C4-2B (cell line): ENCODE results near the gene PEX14.

Source experiments
- H3K27ac ChIP-seq: fragments of 450-650 bp; 2 replicates; pipeline ENCODE4 v1.5.1; 2017
- ZFX ChIP-seq: fragments of 450-650 bp; IDR thresholded peaks from 2 replicates; pipeline ENCODE4 v1.6.1; 2017
- TF ChIP-seq, protein P1 (sequence below): fragments of 450-650 bp; conservative IDR thresholded peaks from 2 replicates; pipeline ENCODE4 v1.5.1; 2017; ENCODE audit warnings: mild to moderate bottlenecking

The PEX14 gene

GRCh38 chr1:10601342-10602070, 126.8 kb downstream of the PEX14 start:
- no peak overlapping the region for H3K27ac ChIP-seq
- TF ChIP-seq, protein P1, sequence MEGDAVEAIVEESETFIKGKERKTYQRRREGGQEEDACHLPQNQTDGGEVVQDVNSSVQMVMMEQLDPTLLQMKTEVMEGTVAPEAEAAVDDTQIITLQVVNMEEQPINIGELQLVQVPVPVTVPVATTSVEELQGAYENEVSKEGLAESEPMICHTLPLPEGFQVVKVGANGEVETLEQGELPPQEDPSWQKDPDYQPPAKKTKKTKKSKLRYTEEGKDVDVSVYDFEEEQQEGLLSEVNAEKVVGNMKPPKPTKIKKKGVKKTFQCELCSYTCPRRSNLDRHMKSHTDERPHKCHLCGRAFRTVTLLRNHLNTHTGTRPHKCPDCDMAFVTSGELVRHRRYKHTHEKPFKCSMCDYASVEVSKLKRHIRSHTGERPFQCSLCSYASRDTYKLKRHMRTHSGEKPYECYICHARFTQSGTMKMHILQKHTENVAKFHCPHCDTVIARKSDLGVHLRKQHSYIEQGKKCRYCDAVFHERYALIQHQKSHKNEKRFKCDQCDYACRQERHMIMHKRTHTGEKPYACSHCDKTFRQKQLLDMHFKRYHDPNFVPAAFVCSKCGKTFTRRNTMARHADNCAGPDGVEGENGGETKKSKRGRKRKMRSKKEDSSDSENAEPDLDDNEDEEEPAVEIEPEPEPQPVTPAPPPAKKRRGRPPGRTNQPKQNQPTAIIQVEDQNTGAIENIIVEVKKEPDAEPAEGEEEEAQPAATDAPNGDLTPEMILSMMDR: no peak
- TF ChIP-seq ZFX: no peak

DNA sequence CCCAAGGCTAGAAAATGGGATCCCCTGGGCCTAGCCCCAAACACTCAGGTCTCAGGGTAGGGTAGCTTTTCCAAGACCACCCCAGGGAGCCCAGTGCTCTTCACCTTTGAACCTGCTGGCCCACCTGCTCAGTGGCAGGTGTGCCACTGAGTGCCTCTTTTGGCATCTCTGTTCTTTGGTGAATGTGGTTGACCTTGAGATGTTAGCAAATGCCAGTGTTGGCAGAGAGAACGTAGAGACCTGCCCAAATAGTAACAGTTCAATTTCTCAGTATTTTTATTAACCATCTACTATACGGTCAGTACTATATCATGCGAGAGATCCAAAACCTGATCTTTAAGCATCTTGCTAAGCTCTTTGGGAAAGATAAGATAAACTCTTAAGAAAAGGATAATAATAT, 128.2 kb downstream of the PEX14 start:
- H3K27ac ChIP-seq: no peak overlapping the region
- no peak for TF ChIP-seq ZFX
- TF ChIP-seq, protein P1: no peak

- no peak overlapping the region for H3K27ac ChIP-seq
- TF ChIP-seq ZFX: no peak
- TF ChIP-seq, protein P1: no peak
Measured at GRCh38 chr1:10604966-10605365, 130.2 kb downstream of the PEX14 start.

GRCh38 chr1:10606064-10606463, 131.3 kb downstream of the PEX14 start:
- no peak overlapping the region for H3K27ac ChIP-seq
- no peak for TF ChIP-seq ZFX
- TF ChIP-seq, protein P1: no peak

GRCh38 chr1:10607228-10607627, 132.5 kb downstream of the PEX14 start:
- no peak overlapping the region for H3K27ac ChIP-seq
- TF ChIP-seq, protein P1: no peak
- no peak for TF ChIP-seq ZFX

- TF ChIP-seq, protein P1: no peak
- no peak for TF ChIP-seq ZFX
- H3K27ac ChIP-seq: no peak overlapping the region
Measured at GRCh38 chr1:10608690-10609089, 133.9 kb downstream of the PEX14 start.

DNA sequence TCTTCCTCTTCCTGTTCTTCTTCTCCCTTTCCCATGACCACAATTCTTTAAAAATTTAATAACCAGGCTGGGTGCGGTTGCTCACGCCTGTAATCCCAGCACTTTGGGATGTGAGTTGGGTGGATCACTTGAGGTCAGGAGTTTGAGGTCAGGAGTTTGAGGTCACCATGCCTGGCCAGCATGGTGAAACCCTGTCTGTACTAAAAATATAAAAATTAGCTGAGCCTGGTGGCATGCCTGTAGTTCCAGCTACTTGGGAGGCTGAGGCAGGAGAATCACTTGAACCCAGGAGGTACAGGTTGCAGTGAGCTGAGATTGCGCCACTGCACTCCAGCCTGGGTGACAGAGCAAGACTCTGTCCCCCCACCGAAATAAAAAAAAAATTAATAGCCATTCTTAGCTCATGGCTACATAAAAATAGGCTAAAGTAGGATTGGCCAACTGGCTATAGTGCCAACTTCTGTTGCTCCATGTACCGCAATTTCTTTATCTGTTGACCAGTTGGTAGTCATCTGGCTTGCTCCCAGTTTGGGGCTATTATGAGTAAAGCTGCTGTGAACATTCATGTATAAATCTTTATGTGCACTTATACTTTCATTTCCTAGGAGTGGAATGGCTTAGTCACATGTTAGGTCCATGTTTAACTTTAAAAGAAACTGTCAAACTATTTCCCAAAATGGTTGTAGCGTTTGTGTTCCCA, 136.3 kb downstream of the PEX14 start:
- H3K27ac ChIP-seq: no peak overlapping the region
- TF ChIP-seq, protein P1: no peak
